T-helper 2 cell treated with Interferon-gamma antibody and Interleukin-4, amounts not matched to agents 100 ng/mL and 5 ng/mL, for 36 hours (primary cell): ENCODE measurements around the gene ISG15. TPM values are rescaled to one million over a fixed set of nuclear protein-coding genes. Genes with fewer than 3 reads are reported as not detected.

ENCODE experiments used
- intact Hi-C: fragments of 100-400 bp; cut with micrococcal nuclease; formaldehyde crosslinking; loops from one replicate; pipeline ENCODE4 v1.15.1; 2023
- total RNA-seq: library from RNA; stranded (reverse); gene quantifications from 2 replicates; pipeline ENCODE4 v1.2.3, GENCODE V29; 2022

The ISG15 gene
- total RNA-seq, 1 donor from 2014 or later, result 102 TPM

- intact Hi-C loops, result loop anchor here (5.0 kb wide), 1 partner anchor 32 kb away; no protein-coding TSS in a partner anchor
Measured at GRCh38 chr1:1024771-1025699, 11.7 kb downstream of the ISG15 start.

GRCh38 chr1:1025730-1026129, 12.4 kb downstream of the ISG15 start:
- intact Hi-C loops, result no loop called here

DNA sequence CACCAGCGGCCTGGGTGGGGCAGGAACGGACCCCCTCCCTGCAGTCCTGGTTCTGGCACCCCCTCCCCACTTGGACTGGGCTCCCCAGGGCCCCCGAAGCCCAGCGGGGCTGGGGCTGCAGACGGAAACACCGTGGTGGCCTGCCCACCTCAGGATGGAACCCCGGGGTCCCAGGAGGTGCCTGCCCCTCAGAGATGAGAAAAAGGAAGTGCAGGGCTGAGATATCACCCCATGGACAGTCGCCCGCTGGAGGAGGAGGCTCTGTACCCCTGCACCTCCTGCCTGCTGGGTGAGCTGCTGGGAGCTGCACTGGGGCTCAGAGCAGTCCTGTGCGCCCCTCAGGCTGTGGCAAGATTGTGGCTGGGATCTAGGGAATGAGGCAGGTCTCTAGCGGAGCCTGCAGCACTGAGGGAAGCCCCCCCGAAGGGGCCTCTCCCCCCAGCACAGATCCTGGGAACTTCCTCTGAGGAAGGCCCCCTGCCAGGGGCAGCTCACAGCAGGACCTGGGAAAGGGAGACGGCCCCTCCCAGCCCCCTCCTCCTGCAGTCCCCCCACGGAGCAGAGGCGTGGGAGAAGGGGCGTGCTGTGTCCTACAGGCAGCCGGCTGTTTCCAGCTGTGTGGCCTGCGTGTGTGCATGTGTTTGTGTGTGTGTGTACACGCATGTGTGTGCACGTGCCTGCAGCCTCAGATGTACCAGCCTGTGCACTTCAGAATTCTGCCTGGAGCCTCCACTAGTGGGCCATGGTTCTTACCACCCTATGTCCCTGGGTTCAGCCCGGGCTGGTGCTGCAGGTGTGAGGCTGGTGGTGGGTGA, 13.5 kb downstream of the ISG15 start:
- intact Hi-C loops, result no loop called here

GRCh38 chr1:1027791-1028190, 14.5 kb downstream of the ISG15 start:
- intact Hi-C loops, result no loop called here

GRCh38 chr1:1030867-1031658, 17.8 kb downstream of the ISG15 start:
- intact Hi-C loops, result loop anchor here (10.0 kb wide), 2 partner anchors 46 to 274 kb away; partner anchors contain the start of genes ACAP3, PERM1 and PUSL1

- intact Hi-C loops, result loop anchor here (2.0 to 10.0 kb wide), 3 partner anchors 31 to 273 kb away; partner anchors contain the start of genes ACAP3, PERM1 and PUSL1
Measured at GRCh38 chr1:1031659-1032235, 18.4 kb downstream of the ISG15 start.

DNA sequence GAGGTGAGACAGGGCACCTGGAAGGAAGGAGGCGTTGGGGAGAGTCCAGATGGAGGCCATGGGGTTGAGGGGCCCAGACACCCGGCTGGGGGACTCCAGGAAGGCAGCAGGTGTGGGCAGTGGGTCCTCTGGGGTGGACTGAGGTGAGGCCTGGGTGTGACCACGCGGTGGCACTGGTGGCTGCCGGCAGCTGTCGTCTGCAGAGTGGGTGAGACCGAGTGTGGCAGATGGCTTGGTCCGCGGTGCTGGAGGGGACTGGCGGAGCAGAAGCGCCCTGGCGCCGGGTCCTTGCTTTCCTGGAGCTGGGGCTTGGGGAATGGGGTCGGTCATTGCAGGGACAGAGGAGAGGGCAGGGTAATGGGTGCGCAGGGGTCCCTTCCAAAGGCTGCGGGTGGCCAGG, 19.1 kb downstream of the ISG15 start:
- intact Hi-C loops, result loop anchor here (2.0 to 10.0 kb wide), 3 partner anchors 30 to 272 kb away; partner anchors contain the start of genes ACAP3, PERM1 and PUSL1

GRCh38 chr1:1033009-1033587, 19.8 kb downstream of the ISG15 start:
- intact Hi-C loops, result loop anchor here (1.0 to 10.0 kb wide), 4 partner anchors 14 to 272 kb away; partner anchors contain the start of genes ACAP3, PERM1 and PUSL1

GRCh38 chr1:1033731-1034438, 20.6 kb downstream of the ISG15 start:
- intact Hi-C loops, result loop anchor here (1.0 to 10.0 kb wide), 4 partner anchors 15 to 271 kb away; partner anchors contain the start of genes ACAP3, PERM1 and PUSL1

- intact Hi-C loops, result loop anchor here (10.0 kb wide), 2 partner anchors 50 to 270 kb away; partner anchors contain the start of genes ACAP3, PERM1 and PUSL1
Measured at GRCh38 chr1:1034439-1034781, 21.1 kb downstream of the ISG15 start.

DNA sequence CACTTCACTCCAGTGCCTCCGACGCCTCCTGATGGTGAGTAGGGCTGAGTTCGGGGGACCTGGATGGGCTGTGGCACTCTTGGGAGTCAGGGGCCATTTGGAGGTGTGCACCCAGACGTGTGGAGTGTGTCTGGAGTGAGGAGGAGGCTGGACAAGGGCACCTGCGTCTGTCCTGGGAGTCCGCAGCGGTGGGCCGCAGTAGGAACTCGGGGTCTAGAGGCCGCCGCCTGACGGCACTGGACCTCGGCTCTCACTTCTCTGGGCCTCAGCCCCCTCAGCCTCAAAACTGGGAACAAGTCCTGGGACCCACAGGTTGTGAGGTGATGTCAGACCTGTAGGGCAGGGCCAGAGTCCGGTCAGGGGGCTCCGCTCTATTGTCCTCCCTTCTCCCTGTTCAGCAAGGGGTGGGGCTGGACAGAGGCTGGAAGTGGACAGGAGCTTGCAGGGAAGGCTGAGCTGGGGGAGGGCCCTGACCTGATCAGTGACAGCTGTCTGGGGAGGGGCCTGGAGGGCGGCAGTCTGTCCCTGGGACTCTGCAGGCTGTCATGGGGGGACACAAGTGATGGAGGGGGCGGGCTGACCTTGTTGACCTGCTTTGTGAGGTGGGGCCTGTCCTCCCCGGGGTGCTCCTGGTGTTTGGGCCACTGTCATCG, 22.1 kb downstream of the ISG15 start:
- intact Hi-C loops, result loop anchor here (10.0 kb wide), 2 partner anchors 51 to 269 kb away; partner anchors contain the start of genes ACAP3, PERM1 and PUSL1

DNA sequence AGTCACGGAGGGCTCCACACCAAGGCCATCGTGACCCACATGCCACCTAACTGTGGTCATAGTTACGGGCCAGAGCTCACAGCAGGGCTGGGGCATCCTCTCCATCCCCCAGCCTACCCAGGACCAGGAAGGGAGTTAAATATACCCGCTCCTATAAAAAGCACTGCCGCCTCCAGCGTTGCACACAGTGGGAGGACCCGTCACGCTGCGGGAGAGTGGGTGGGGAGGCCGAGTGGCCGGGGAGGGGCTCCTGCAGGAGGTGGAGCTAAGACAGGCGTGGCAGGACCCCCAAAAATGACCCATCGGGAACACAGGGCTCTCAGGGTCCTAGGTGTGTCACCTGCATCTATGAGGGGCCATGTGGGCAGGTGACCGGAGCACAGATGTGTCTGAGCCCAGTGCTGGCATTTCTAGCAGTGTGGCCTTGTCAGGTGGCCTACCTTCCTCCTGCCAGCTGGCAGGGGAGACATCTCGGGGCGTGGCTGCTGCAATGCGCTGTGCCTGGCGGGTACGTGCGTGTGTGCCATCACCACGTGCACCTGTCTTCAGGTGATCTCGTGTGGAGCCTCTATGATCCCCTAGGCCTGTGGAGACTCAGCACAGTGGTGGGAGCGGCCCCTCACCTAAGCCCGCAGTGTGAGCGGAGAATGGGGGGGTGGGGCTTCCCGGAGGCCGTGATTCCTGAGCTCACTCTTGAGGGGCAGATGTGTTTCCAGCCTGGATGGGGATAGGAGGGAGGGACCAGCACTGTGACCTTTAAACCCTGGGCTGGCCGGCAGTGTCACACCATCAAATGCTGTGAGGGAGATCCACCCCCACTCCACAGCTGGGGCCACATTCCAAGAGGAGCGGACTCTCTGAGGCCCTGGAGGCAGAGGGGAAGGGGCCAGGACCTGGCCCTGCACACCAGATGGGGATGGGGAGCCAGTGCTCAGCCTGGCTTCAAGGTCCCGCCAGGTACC, 24.4 kb downstream of the ISG15 start:
- intact Hi-C loops, result loop anchor here (10.0 kb wide), 2 partner anchors 53 to 267 kb away; partner anchors contain the start of genes ACAP3, PERM1 and PUSL1

- intact Hi-C loops, result loop anchor here (10.0 kb wide), 2 partner anchors 54 to 266 kb away; partner anchors contain the start of genes ACAP3, PERM1 and PUSL1
Measured at GRCh38 chr1:1038694-1039093, 25.4 kb downstream of the ISG15 start.

GRCh38 chr1:1039145-1039910, 26.0 kb downstream of the ISG15 start:
- intact Hi-C loops, result loop anchor here (10.0 kb wide), 2 partner anchors 55 to 265 kb away; partner anchors contain the start of genes ACAP3, PERM1 and PUSL1

- intact Hi-C loops, result loop anchor here (1.0 to 5.0 kb wide), 2 partner anchors 19 to 1092 kb away; no protein-coding TSS in a partner anchor
Measured at GRCh38 chr1:1040004-1040991, 27.0 kb downstream of the ISG15 start.
